OCI-LY7 (cell line): ENCODE results near the gene ADGRF4. TPM values are rescaled to one million over a fixed set of nuclear protein-coding genes. Genes with fewer than 3 reads are reported as not detected.

Experiments used
- BruUV-seq: library from RNA; stranded (reverse); fragments of 400-500 nt; replicated peaks from 2 replicates; lab custom pipeline; 2021; lab: Mats Ljungman, UMichigan
- CTCF ChIA-PET: fragments of 300-600 bp; sonication (Branson Sonifier 250); formaldehyde crosslinking; loops from one replicate; lab custom pipeline; 2022; ENCODE audit warnings: antibody characterized with exemption; ENCODE audit not compliant: unreplicated experiment; lab: Charles Lee
- POLR2A ChIA-PET: fragments of 300-600 bp; sonication (Branson Sonifier 250); formaldehyde crosslinking; loops from one replicate; lab custom pipeline; 2022; ENCODE audit warnings: antibody characterized with exemption; lab: Charles Lee
- DNase-seq: peaks from one replicate; pipeline ENCODE4 v3.0.0-alpha.2; 2015; ENCODE audit warnings: low spot score
- H2AFZ ChIP-seq: fragments of 200-600 bp; sonication (generic), shearing (Covaris generic); 2 replicates; pipeline ENCODE4 v1.6.1; 2014; ENCODE audit warnings: mild to moderate bottlenecking, antibody characterized with exemption, low read length, moderate library complexity
- H3K27ac ChIP-seq: fragments of 200-600 bp; sonication (generic); 2 replicates; pipeline ENCODE4 v1.5.1; 2014; ENCODE audit warnings: mixed run types, low read depth, mild to moderate bottlenecking, moderate library complexity, low read length, inconsistent platforms; ENCODE audit not compliant: poor library complexity, severe bottlenecking
- H3K36me3 ChIP-seq: fragments of 200-600 bp; sonication (generic); 2 replicates; pipeline ENCODE4 v1.6.1; 2014; ENCODE audit warnings: mild to moderate bottlenecking, antibody characterized with exemption, low read length, moderate library complexity, mixed read lengths; ENCODE audit not compliant: insufficient read depth
- H3K4me1 ChIP-seq: fragments of 200-600 bp; sonication (generic); 2 replicates; pipeline ENCODE4 v1.5.1; 2014; ENCODE audit warnings: mild to moderate bottlenecking, low read length; ENCODE audit not compliant: insufficient read depth, poor library complexity, severe bottlenecking
- H3K4me2 ChIP-seq: fragments of 200-600 bp; sonication (generic); 2 replicates; pipeline ENCODE4 v1.6.1; 2014; ENCODE audit warnings: mild to moderate bottlenecking, low read length
- H3K4me3 ChIP-seq: fragments of 200-600 bp; sonication (generic); 2 replicates; pipeline ENCODE4 v1.5.1; 2014; ENCODE audit warnings: mild to moderate bottlenecking, low read depth, low read length; ENCODE audit not compliant: poor library complexity, severe bottlenecking
- H3K79me2 ChIP-seq: fragments of 200-600 bp; sonication (generic); 2 replicates; pipeline ENCODE4 v1.6.1; 2016; ENCODE audit warnings: low read depth, mild to moderate bottlenecking, low read length, moderate library complexity, mixed read lengths; ENCODE audit not compliant: insufficient read depth
- H3K9me2 ChIP-seq: fragments of 200-600 bp; sonication (generic); 2 replicates; pipeline ENCODE4 v1.6.1; 2016; ENCODE audit warnings: mild to moderate bottlenecking, low read length, mixed read lengths; ENCODE audit not compliant: insufficient read depth
- H3K9me3 ChIP-seq: fragments of 200-600 bp; sonication (generic); 2 replicates; pipeline ENCODE4 v1.6.1; 2014; ENCODE audit warnings: mild to moderate bottlenecking, mixed run types, low read length, mixed read lengths
- H4K20me1 ChIP-seq: fragments of 200-600 bp; sonication (generic); 2 replicates; pipeline ENCODE4 v1.6.1; 2014; ENCODE audit warnings: mild to moderate bottlenecking, antibody characterized with exemption, low read length, moderate library complexity, mixed read lengths; ENCODE audit not compliant: insufficient read depth
- CTCF ChIP-seq: fragments of 200-600 bp; sonication (generic); conservative IDR thresholded peaks from 2 replicates; pipeline ENCODE4 v1.5.1; 2014; ENCODE audit warnings: mild to moderate bottlenecking, antibody characterized with exemption, low read length, moderate library complexity, mixed read lengths
- EZH2phosphoT487 ChIP-seq: fragments of 200-600 bp; sonication (generic); IDR thresholded peaks from 2 replicates; pipeline ENCODE4 v1.6.1; 2018; ENCODE audit warnings: low read depth, borderline replicate concordance, mild to moderate bottlenecking, mixed run types, antibody characterized with exemption, low read length, moderate library complexity, mixed read lengths
- intact Hi-C: fragments of 100-400 bp; cut with micrococcal nuclease; formaldehyde crosslinking; loops from one replicate; pipeline ENCODE4 v1.10.0; 2022; ENCODE audit not compliant: unreplicated experiment
- total RNA-seq, 2 experiments: library from RNA; depleted of rRNA in 1 of 2; stranded (reverse); fragments of >200 nt in 1 of 2; shearing (Covaris generic) in 1 of 2; gene quantifications; 2 replicates each; pipeline ENCODE4 v1.2.3, GENCODE V29; 2014 to 2022

ADGRF4 gene
- total RNA-seq, 2 experiments from 2014 or later = not detected

GRCh38 chr6:47769982-47770381 lies 71.6 kb downstream of the ADGRF4 start:
- no TSS peak for BruUV-seq
- no peaks in the 10 kb centered on the region for H3K36me3 ChIP-seq
- no peak overlapping the region for H2AFZ ChIP-seq
- ChIA-PET CTCF (no interaction called here), POLR2A (no interaction called here)
- intact Hi-C loops = no loop called here
- TF ChIP-seq CTCF (no peak), EZH2phosphoT487 (no peak)
- no peaks in the 10 kb centered on the region for H4K20me1 ChIP-seq
- no peaks in the 10 kb centered on the region for H3K9me2 ChIP-seq
- no peak overlapping the region for H3K4me3 ChIP-seq
- H3K4me2 ChIP-seq = no peak overlapping the region
- no peak for DNase-seq
- H3K9me3 ChIP-seq = no peaks in the 10 kb centered on the region
- no peak overlapping the region for H3K27ac ChIP-seq
- no peaks in the 10 kb centered on the region for H3K79me2 ChIP-seq
- H3K4me1 ChIP-seq = no peaks in the 10 kb centered on the region

Other genes starting within 250 kb of the ADGRF4 start
- gene CD2AP, start 220.8 kb upstream of the ADGRF4 start, total RNA-seq (2014; rRNA removed; shearing (Covaris generic)) = 26.6 and 30.0 TPM in 2 replicates
- gene CD2AP, start 220.8 kb upstream of the ADGRF4 start, total RNA-seq (2022) = 58.0 and 61.7 TPM in 2 replicates
- not detected in 2 replicates for gene OPN5, start 83.5 kb downstream of the ADGRF4 start, total RNA-seq (2014; rRNA removed; shearing (Covaris generic))
- not detected in 2 replicates for gene OPN5, start 83.5 kb downstream of the ADGRF4 start, total RNA-seq (2022)